ENCODE data around the gene CXorf49.
"Not testable (repeated sequence)": the region's sequence is repeated elsewhere in the genome, so short reads cannot be mapped to it uniquely, and the experiment has no call there.

CXorf49 gene

GRCh38 chrX:71718185-71718584, at the start of gene CXorf49:
Gene CXorf49 (minus strand): TSS chrX:71718285. CDS start chrX:71718151, 134 bp downstream.
- not testable (repeated sequence) for DNase-seq

GRCh38 chrX:71767134-71767533, 49.0 kb upstream of the CXorf49 start:
- DNase-seq = not testable (repeated sequence)

GRCh38 chrX:71765613-71766012, 47.5 kb upstream of the CXorf49 start:
- DNase-seq = not testable (repeated sequence)

GRCh38 chrX:71764832-71765231, 46.7 kb upstream of the CXorf49 start:
- DNase-seq = not testable (repeated sequence)

- DNase-seq = not testable (repeated sequence)
These were observed 45.0 kb upstream of the CXorf49 start, which contains the start of gene CXorf49B for GRCh38 chrX:71763049-71763448. Gene CXorf49B (plus strand): TSS chrX:71763349. CDS start chrX:71763424, 75 bp downstream.

GRCh38 chrX:71760688-71761281, 42.7 kb upstream of the CXorf49 start:
- not testable (repeated sequence) for DNase-seq

- not testable (repeated sequence) for DNase-seq
These were observed 2.3 kb upstream of the CXorf49 start for GRCh38 chrX:71720289-71720886.

GRCh38 chrX:71719195-71719594, 1.1 kb upstream of the CXorf49 start:
- not testable (repeated sequence) for DNase-seq

- DNase-seq = not testable (repeated sequence)
These were observed 1.8 kb downstream of the CXorf49 start for GRCh38 chrX:71716323-71716722.

- DNase-seq = not testable (repeated sequence)
These were observed 2.5 kb downstream of the CXorf49 start for GRCh38 chrX:71715551-71715950.

- DNase-seq = not testable (repeated sequence)
These were observed 4.0 kb downstream of the CXorf49 start for GRCh38 chrX:71714064-71714463.

GRCh38 chrX:71702853-71703252, 15.2 kb downstream of the CXorf49 start:
- DNase-seq = not testable (repeated sequence)

- DNase-seq = not testable (repeated sequence)
These were observed 19.1 kb downstream of the CXorf49 start for GRCh38 chrX:71699023-71699344.

- DNase-seq = not testable (repeated sequence)
These were observed 19.6 kb downstream of the CXorf49 start for GRCh38 chrX:71698299-71699022.

GRCh38 chrX:71697466-71698298, 20.4 kb downstream of the CXorf49 start:
- DNase-seq = not testable (repeated sequence)

GRCh38 chrX:71696641-71697465, 21.2 kb downstream of the CXorf49 start:
- not testable (repeated sequence) for DNase-seq

- DNase-seq = no peak
These were observed 38.4 kb downstream of the CXorf49 start for GRCh38 chrX:71679575-71680207.

- DNase-seq = not testable (repeated sequence)
These were observed 40.9 kb downstream of the CXorf49 start for GRCh38 chrX:71677195-71677594.

- not testable (repeated sequence) for DNase-seq
These were observed 41.9 kb downstream of the CXorf49 start for GRCh38 chrX:71676068-71676795.

GRCh38 chrX:71675636-71676035, 42.4 kb downstream of the CXorf49 start:
- not testable (repeated sequence) for DNase-seq

- DNase-seq = no peak
These were observed 46.1 kb downstream of the CXorf49 start for GRCh38 chrX:71671938-71672337.

Measured in GDM1 (cell line).